ENCODE results near the gene GIT1. TPM values are rescaled to one million over a fixed set of nuclear protein-coding genes. Genes with fewer than 3 reads are reported as not detected.

Gene GIT1
- total RNA-seq, 4 donors from 2014 or later: 39.2 to 71.8 (median 41.3) TPM

DNA sequence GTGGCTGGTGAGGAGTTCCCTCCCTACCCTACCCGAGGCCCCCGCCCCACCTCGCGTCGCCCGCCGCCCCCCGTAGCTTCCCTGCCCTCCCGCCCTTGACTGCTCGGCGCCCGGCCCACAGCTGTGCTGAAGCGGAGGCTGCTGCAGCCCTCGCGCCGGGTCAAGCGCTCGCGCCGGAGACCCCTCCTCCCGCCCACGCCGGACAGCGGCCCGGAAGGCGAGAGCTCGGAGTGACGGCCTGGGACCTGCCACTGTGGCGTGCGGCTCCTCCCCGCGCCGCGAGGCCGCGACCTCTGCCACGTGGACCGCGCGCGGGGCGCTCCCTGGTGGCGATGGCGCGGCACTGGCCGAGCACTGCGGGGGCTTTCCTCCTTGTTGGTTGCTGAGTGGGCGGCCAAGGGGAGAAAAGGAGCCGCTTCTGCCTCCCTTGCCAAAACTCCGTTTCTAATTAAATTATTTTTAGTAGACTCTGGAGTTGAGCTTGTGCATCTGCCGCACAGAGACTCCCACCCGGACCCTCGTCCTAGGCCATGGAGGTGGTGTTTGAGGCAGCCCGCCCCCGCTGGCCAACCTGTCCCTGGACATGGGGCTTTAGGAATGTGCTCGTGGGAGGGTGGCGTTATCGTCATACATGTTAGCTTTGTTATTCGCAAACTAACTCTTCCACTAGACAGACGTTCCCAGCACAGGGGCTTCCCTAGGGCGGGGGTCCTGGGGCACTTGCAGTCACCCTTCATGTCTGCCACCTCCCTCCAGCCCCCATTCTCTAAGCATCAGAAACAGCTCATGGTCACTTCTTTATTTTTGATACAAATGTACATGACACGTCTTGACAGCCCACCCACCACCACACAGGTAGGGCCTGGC, 16.5 kb downstream of the GIT1 start:
- in situ Hi-C loops (cut with MboI; ENCODE audit: low pct_ligation_motif_present in 1 of 4, low pct_unique_long_range_greater_than_20kb in 1 of 4, low sequenced_read_pairs in 3 of 4): no loop called here
- no peak for TF ChIP-seq POLR2AphosphoS5 (IDR thresholded peaks at IDR 0.05)
- TF ChIP-seq, protein P1, sequence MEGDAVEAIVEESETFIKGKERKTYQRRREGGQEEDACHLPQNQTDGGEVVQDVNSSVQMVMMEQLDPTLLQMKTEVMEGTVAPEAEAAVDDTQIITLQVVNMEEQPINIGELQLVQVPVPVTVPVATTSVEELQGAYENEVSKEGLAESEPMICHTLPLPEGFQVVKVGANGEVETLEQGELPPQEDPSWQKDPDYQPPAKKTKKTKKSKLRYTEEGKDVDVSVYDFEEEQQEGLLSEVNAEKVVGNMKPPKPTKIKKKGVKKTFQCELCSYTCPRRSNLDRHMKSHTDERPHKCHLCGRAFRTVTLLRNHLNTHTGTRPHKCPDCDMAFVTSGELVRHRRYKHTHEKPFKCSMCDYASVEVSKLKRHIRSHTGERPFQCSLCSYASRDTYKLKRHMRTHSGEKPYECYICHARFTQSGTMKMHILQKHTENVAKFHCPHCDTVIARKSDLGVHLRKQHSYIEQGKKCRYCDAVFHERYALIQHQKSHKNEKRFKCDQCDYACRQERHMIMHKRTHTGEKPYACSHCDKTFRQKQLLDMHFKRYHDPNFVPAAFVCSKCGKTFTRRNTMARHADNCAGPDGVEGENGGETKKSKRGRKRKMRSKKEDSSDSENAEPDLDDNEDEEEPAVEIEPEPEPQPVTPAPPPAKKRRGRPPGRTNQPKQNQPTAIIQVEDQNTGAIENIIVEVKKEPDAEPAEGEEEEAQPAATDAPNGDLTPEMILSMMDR (IDR thresholded peaks at IDR 0.05): peak; percentile 37 to 69 (median 55)

DNA sequence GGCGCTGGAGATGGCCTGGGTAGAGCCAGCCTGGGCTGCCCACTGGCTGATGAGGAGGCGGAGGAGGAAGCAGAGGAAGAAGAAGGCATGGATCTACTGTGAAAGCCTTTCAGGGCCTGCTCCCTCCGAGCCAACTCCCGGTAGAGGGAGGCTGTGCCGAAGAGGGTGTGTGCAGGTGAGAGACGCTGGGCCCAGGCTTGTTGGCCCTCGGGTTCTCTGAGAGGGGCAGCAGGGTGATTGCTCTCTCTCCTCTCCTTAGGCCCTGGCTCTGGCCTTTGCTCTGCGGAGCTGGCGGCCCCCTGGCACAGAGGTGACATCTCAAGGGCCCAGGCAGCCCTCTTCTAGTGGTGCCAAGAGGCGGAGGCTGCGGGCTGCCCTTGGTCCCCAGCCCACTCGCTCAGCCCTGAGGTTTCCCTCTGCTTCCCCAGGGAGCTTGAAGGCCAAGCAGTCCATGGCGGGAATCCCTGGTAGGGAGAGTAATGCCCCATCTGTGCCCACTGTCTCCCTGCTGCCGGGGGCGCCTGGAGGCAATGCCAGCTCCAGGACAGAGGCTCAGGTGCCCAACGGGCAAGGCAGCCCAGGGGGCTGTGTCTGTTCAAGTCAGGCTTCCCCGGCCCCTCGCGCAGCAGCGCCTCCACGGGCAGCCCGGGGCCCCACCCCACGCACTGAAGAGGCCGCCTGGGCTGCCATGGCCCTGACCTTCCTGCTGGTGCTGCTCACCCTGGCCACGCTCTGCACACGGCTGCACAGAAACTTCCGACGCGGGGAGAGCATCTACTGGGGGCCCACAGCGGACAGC, 17.4 kb downstream of the GIT1 start:
- Histone ChIP-seq H3K9me3 (no peaks in the 10 kb centered on the region), H3K36me3 (peaks cover 0 to 12% (median 4%) of the 10 kb centered on the region in 4 donors), H3K27ac (peak overlapping the region in 2 of 4 donors; percentile 42 to 47), H3K4me3 (peak overlapping the region in 2 of 4 donors; percentile 13 to 39), H3K27me3 (no peaks in the 10 kb centered on the region), H3K4me1 (peaks cover 10 to 52% (median 31%) of the 10 kb centered on the region in 4 donors)
- in situ Hi-C loops (cut with MboI; ENCODE audit: low pct_ligation_motif_present in 1 of 4, low pct_unique_long_range_greater_than_20kb in 1 of 4, low sequenced_read_pairs in 3 of 4): no loop called here
- no peak for TF ChIP-seq POLR2A (IDR thresholded peaks at IDR 0.05)
- TF ChIP-seq, protein P1 (IDR thresholded peaks at IDR 0.05): no peak
- no peak for TF ChIP-seq POLR2AphosphoS5 (IDR thresholded peaks at IDR 0.05)
- TF ChIP-seq EP300 (IDR thresholded peaks at IDR 0.05; ENCODE audit: low read depth): no peak
- WGBS, 2 donors (ENCODE audit: low coverage in 1 of 2): 74% methylated on average over 22 of the region's 30 CpGs; no CpG with 5 or more reads in 1 of the 2 donors
- peak; percentile 12 for DNase-seq
- intact Hi-C loops (cut with DNase I; ENCODE audit: low total_unique reads): no loop called here

More for the DNA sequence above, 16.5 kb downstream of the GIT1 start:
- Histone ChIP-seq H3K36me3 (peaks cover 0 to 12% (median 4%) of the 10 kb centered on the region in 4 donors), H3K27ac (peak overlapping the region in 2 of 4 donors; percentile 42 to 47), H3K4me3 (peak overlapping the region in 2 of 4 donors; percentile 13 to 39), H3K9me3 (no peaks in the 10 kb centered on the region), H3K4me1 (peaks cover 10 to 52% (median 34%) of the 10 kb centered on the region in 4 donors), H3K27me3 (no peaks in the 10 kb centered on the region)
- intact Hi-C loops (cut with DNase I; ENCODE audit: low total_unique reads): no loop called here
- 66 to 69% methylated on average over 4 to 35 of the region's 62 CpGs for WGBS, 2 donors (ENCODE audit: low coverage in 1 of 2)
- DNase-seq: peak; percentile 53

DNA sequence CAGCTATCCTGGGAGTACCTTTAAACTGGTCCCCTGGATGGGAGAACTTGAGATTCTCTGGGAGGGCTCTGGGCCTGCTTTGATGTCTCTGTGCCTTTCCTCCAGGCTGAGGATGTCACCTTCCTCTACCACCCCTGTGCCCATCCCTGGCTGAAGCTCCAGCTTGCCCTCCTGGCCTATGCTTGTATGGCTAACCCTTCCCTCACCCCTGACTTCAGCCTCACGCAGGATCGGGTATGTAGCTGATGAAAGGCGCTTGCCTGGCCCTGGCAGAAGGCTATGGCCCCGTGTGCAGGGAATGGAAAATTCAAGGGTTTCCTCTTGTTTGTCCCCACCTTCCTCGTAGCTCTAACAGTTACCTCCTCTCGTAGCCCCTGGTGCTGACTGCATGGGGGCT, 18.0 kb downstream of the GIT1 start:
- intact Hi-C loops (cut with DNase I; ENCODE audit: low total_unique reads): no loop called here
- H3K4me1 ChIP-seq: peaks cover 10 to 52% (median 32%) of the 10 kb centered on the region in 4 donors
- DNase-seq: no peak
- peaks cover 0 to 11% (median 4%) of the 10 kb centered on the region in 4 donors for H3K36me3 ChIP-seq
- H3K9me3 ChIP-seq: no peaks in the 10 kb centered on the region
- 89 to 90% methylated on average over 2 to 6 of the region's 6 CpGs for WGBS, 2 donors (ENCODE audit: low coverage in 1 of 2)
- no peak for TF ChIP-seq POLR2AphosphoS5 (IDR thresholded peaks at IDR 0.05)
- no peak for TF ChIP-seq EP300 (IDR thresholded peaks at IDR 0.05; ENCODE audit: low read depth)
- TF ChIP-seq POLR2A (IDR thresholded peaks at IDR 0.05): no peak
- TF ChIP-seq, protein P1 (IDR thresholded peaks at IDR 0.05): no peak
- H3K4me3 ChIP-seq: no peak overlapping the region
- no peak overlapping the region for H3K27ac ChIP-seq
- in situ Hi-C loops (cut with MboI; ENCODE audit: low pct_ligation_motif_present in 1 of 4, low pct_unique_long_range_greater_than_20kb in 1 of 4, low sequenced_read_pairs in 3 of 4): no loop called here
- no peaks in the 10 kb centered on the region for H3K27me3 ChIP-seq

DNA sequence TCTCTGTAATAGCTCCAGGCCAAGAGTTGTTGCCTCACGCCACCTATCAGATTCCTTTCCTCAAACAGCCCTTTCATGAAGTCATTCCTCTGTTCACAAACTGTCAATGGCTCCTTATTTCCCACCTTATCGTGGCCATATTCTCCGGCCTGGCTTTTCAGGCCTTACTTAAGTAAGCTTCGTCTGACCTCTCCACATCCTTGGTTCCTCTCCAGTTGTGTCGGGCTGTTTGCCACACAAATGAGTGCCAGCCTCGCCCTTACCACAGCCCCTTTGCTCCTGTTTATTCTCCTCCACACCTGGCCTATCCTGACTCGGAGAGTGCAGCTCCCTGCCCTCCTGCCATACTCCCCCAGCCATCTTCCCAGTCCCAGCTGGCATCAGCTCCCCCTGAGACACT, 18.9 kb downstream of the GIT1 start:
- peak; percentile 49 for DNase-seq
- Histone ChIP-seq H3K4me1 (peaks cover 12 to 58% (median 39%) of the 10 kb centered on the region in 4 donors), H3K27ac (no peak overlapping the region), H3K27me3 (no peaks in the 10 kb centered on the region), H3K4me3 (no peak overlapping the region), H3K9me3 (no peaks in the 10 kb centered on the region), H3K36me3 (peaks cover 0 to 1% (median 0%) of the 10 kb centered on the region in 4 donors)
- in situ Hi-C loops (cut with MboI; ENCODE audit: low pct_ligation_motif_present in 1 of 4, low pct_unique_long_range_greater_than_20kb in 1 of 4, low sequenced_read_pairs in 3 of 4) (no loop called here), intact Hi-C loops (cut with DNase I; ENCODE audit: low total_unique reads) (no loop called here)
- 59 to 69% methylated on average over 7 of the region's 7 CpGs for WGBS, 2 donors (ENCODE audit: low coverage in 1 of 2)
- TF ChIP-seq EP300 (IDR thresholded peaks at IDR 0.05; ENCODE audit: low read depth) (no peak), POLR2A (IDR thresholded peaks at IDR 0.05) (no peak)
- TF ChIP-seq, protein P1 (IDR thresholded peaks at IDR 0.05): no peak

Data from transverse colon (tissue), 4 donors.